Activated T-helper 1 cell treated with anti-CD3 and anti-CD28 coated beads, Interleukin-12 subunit alpha, Interleukin-12 subunit beta, Interleukin-2, Interleukin-4 antibody, amounts not matched to agents 30 ng/mL and 10 ng/mL and 1 ng/mL, durations not matched to agents 14 hours and 24 hours and 36 hours (primary cell): ENCODE measurements around the gene NELL1. TPM values are rescaled to one million over a fixed set of nuclear protein-coding genes. Genes with fewer than 3 reads are reported as not detected.

Source experiments
- DNase-seq: peaks from one replicate; pipeline ENCODE4 v3.0.0; 2021; ENCODE audit warnings: low spot score
- H3K27ac Mint-ChIP-seq: one replicate; pipeline ENCODE4 v1.8.0; 2021; ENCODE audit warnings: mild to moderate bottlenecking, mixed read lengths
- H3K27me3 Mint-ChIP-seq: one replicate; pipeline ENCODE4 v1.8.0; 2022; ENCODE audit warnings: mild to moderate bottlenecking, moderate library complexity, mixed read lengths; ENCODE audit not compliant: insufficient read depth
- H3K36me3 Mint-ChIP-seq: one replicate; pipeline ENCODE4 v1.8.0; 2021; ENCODE audit warnings: low read depth, mixed read lengths
- H3K4me1 Mint-ChIP-seq: one replicate; pipeline ENCODE4 v1.8.0; 2021; ENCODE audit warnings: low read depth, mixed read lengths
- H3K4me3 Mint-ChIP-seq: one replicate; pipeline ENCODE4 v1.8.0; 2021; ENCODE audit warnings: mild to moderate bottlenecking, moderate library complexity, mixed read lengths
- H3K9me3 Mint-ChIP-seq: one replicate; pipeline ENCODE4 v1.8.0; 2021; ENCODE audit warnings: mixed read lengths
- intact Hi-C: fragments of 100-400 bp; cut with micrococcal nuclease; formaldehyde crosslinking; loops from one replicate; pipeline ENCODE4 v1.15.1; 2024
- total RNA-seq: library from RNA; stranded (reverse); gene quantifications from 2 replicates; pipeline ENCODE4 v1.2.3, GENCODE V29; 2022

NELL1 gene
- total RNA-seq, 1 donor from 2014 or later, result not detected

- Mint-ChIP-seq H3K4me3 (no peak overlapping the region), H3K4me1 (no peaks in the 10 kb centered on the region), H3K27me3 (no peaks in the 10 kb centered on the region), H3K36me3 (no peaks in the 10 kb centered on the region), H3K9me3 (no peaks in the 10 kb centered on the region), H3K27ac (no peak overlapping the region)
- DNase-seq, result no peak
- intact Hi-C loops, result no loop called here
Observed at GRCh38 chr11:21396342-21397008, 727.1 kb downstream of the NELL1 start.

- no peaks in the 10 kb centered on the region for H3K9me3 Mint-ChIP-seq
- H3K36me3 Mint-ChIP-seq, result no peaks in the 10 kb centered on the region
- DNase-seq, result no peak
- H3K4me1 Mint-ChIP-seq, result no peaks in the 10 kb centered on the region
- H3K4me3 Mint-ChIP-seq, result no peak overlapping the region
- H3K27ac Mint-ChIP-seq, result no peak overlapping the region
- H3K27me3 Mint-ChIP-seq, result no peaks in the 10 kb centered on the region
- intact Hi-C loops, result no loop called here
Observed at GRCh38 chr11:21398195-21398594, 728.8 kb downstream of the NELL1 start.

GRCh38 chr11:21401496-21401895, 732.1 kb downstream of the NELL1 start:
- Mint-ChIP-seq H3K27ac (no peak overlapping the region), H3K4me1 (no peaks in the 10 kb centered on the region), H3K4me3 (no peak overlapping the region), H3K27me3 (no peaks in the 10 kb centered on the region), H3K9me3 (no peaks in the 10 kb centered on the region), H3K36me3 (no peaks in the 10 kb centered on the region)
- no peak for DNase-seq
- intact Hi-C loops, result no loop called here

GRCh38 chr11:21402274-21402673, 732.9 kb downstream of the NELL1 start:
- no peaks in the 10 kb centered on the region for H3K36me3 Mint-ChIP-seq
- no peaks in the 10 kb centered on the region for H3K4me1 Mint-ChIP-seq
- intact Hi-C loops, result no loop called here
- no peak overlapping the region for H3K4me3 Mint-ChIP-seq
- H3K27me3 Mint-ChIP-seq, result no peaks in the 10 kb centered on the region
- no peak overlapping the region for H3K27ac Mint-ChIP-seq
- DNase-seq, result no peak
- H3K9me3 Mint-ChIP-seq, result no peaks in the 10 kb centered on the region

- DNase-seq, result no peak
- Mint-ChIP-seq H3K4me3 (no peak overlapping the region), H3K4me1 (no peaks in the 10 kb centered on the region), H3K27ac (no peak overlapping the region), H3K36me3 (no peaks in the 10 kb centered on the region), H3K9me3 (no peaks in the 10 kb centered on the region), H3K27me3 (no peaks in the 10 kb centered on the region)
- intact Hi-C loops, result no loop called here
Observed at GRCh38 chr11:21403069-21403468, 733.7 kb downstream of the NELL1 start.

- H3K36me3 Mint-ChIP-seq, result no peaks in the 10 kb centered on the region
- H3K27me3 Mint-ChIP-seq, result no peaks in the 10 kb centered on the region
- peaks cover 4% of the 10 kb centered on the region for H3K9me3 Mint-ChIP-seq
- no peak overlapping the region for H3K4me3 Mint-ChIP-seq
- H3K27ac Mint-ChIP-seq, result no peak overlapping the region
- no peaks in the 10 kb centered on the region for H3K4me1 Mint-ChIP-seq
- no peak for DNase-seq
- intact Hi-C loops, result no loop called here
Observed at GRCh38 chr11:21405422-21405821, 736.0 kb downstream of the NELL1 start.

GRCh38 chr11:21410513-21410912, 741.1 kb downstream of the NELL1 start:
- no peaks in the 10 kb centered on the region for H3K27me3 Mint-ChIP-seq
- no peaks in the 10 kb centered on the region for H3K4me1 Mint-ChIP-seq
- intact Hi-C loops, result no loop called here
- no peaks in the 10 kb centered on the region for H3K36me3 Mint-ChIP-seq
- no peak overlapping the region for H3K27ac Mint-ChIP-seq
- peaks cover 10% of the 10 kb centered on the region for H3K9me3 Mint-ChIP-seq
- no peak overlapping the region for H3K4me3 Mint-ChIP-seq
- DNase-seq, result no peak

GRCh38 chr11:21411104-21411503, 741.7 kb downstream of the NELL1 start:
- no peak for DNase-seq
- Mint-ChIP-seq H3K9me3 (peaks cover 10% of the 10 kb centered on the region), H3K27me3 (no peaks in the 10 kb centered on the region), H3K36me3 (no peaks in the 10 kb centered on the region), H3K27ac (no peak overlapping the region), H3K4me1 (no peaks in the 10 kb centered on the region), H3K4me3 (no peak overlapping the region)
- intact Hi-C loops, result no loop called here

GRCh38 chr11:21411597-21411996, 742.2 kb downstream of the NELL1 start:
- Mint-ChIP-seq H3K36me3 (no peaks in the 10 kb centered on the region), H3K4me3 (no peak overlapping the region), H3K27ac (no peak overlapping the region), H3K27me3 (no peaks in the 10 kb centered on the region), H3K9me3 (peaks cover 10% of the 10 kb centered on the region), H3K4me1 (no peaks in the 10 kb centered on the region)
- intact Hi-C loops, result no loop called here
- no peak for DNase-seq

GRCh38 chr11:21412652-21413383, 743.4 kb downstream of the NELL1 start:
- Mint-ChIP-seq H3K4me3 (no peak overlapping the region), H3K27me3 (no peaks in the 10 kb centered on the region), H3K27ac (no peak overlapping the region), H3K4me1 (no peaks in the 10 kb centered on the region), H3K36me3 (no peaks in the 10 kb centered on the region), H3K9me3 (peaks cover 10% of the 10 kb centered on the region)
- DNase-seq, result no peak
- intact Hi-C loops, result no loop called here

GRCh38 chr11:21414953-21415352, 745.6 kb downstream of the NELL1 start:
- DNase-seq, result no peak
- Mint-ChIP-seq H3K36me3 (no peaks in the 10 kb centered on the region), H3K4me3 (no peak overlapping the region), H3K27ac (no peak overlapping the region), H3K9me3 (peaks cover 12% of the 10 kb centered on the region), H3K27me3 (no peaks in the 10 kb centered on the region), H3K4me1 (no peaks in the 10 kb centered on the region)
- intact Hi-C loops, result no loop called here

- Mint-ChIP-seq H3K27ac (no peak overlapping the region), H3K36me3 (no peaks in the 10 kb centered on the region), H3K27me3 (no peaks in the 10 kb centered on the region)
Observed at GRCh38 chr11:21415606-21416005, 746.2 kb downstream of the NELL1 start.

GRCh38 chr11:21421711-21422329, 752.4 kb downstream of the NELL1 start:
- Mint-ChIP-seq H3K27ac (no peak overlapping the region), H3K27me3 (no peaks in the 10 kb centered on the region), H3K9me3 (peaks cover 12% of the 10 kb centered on the region), H3K36me3 (no peaks in the 10 kb centered on the region), H3K4me1 (no peaks in the 10 kb centered on the region), H3K4me3 (no peak overlapping the region)
- DNase-seq, result no peak
- intact Hi-C loops, result no loop called here

More at GRCh38 chr11:21415606-21416005, 746.2 kb downstream of the NELL1 start:
- DNase-seq, result no peak
- H3K9me3 Mint-ChIP-seq, result peaks cover 12% of the 10 kb centered on the region
- no peak overlapping the region for H3K4me3 Mint-ChIP-seq
- no peaks in the 10 kb centered on the region for H3K4me1 Mint-ChIP-seq
- intact Hi-C loops, result no loop called here
